Hypothalamus (tissue), 51 donors: Measurements from ENCODE around the gene ARHGEF37.
"Not testable (repeated sequence)": the region's sequence is repeated elsewhere in the genome, so short reads cannot be mapped to it uniquely, and the experiment has no call there.

Experiments used
- DNase-seq, 51 donors: peaks; one replicate each; lab custom pipeline; 2025; lab: John Stamatoyannopoulos, UW

Gene ARHGEF37

GRCh38 chr5:149598234-149598633 is 16.9 kb downstream of the ARHGEF37 start:
- DNase-seq, result not testable (repeated sequence)

- no peak for DNase-seq
Measured at GRCh38 chr5:149598966-149599365, 17.7 kb downstream of the ARHGEF37 start.

GRCh38 chr5:149599375-149599774 is 18.1 kb downstream of the ARHGEF37 start:
- DNase-seq, result no peak

GRCh38 chr5:149600932-149601331 is 19.6 kb downstream of the ARHGEF37 start:
- no peak for DNase-seq

GRCh38 chr5:149603210-149603609 is 21.9 kb downstream of the ARHGEF37 start:
- no peak for DNase-seq

GRCh38 chr5:149603920-149604319 is 22.6 kb downstream of the ARHGEF37 start:
- no peak for DNase-seq

- no peak for DNase-seq
Measured at GRCh38 chr5:149604321-149604720, 23.0 kb downstream of the ARHGEF37 start.

- no peak for DNase-seq
Measured at GRCh38 chr5:149605354-149605997, 24.2 kb downstream of the ARHGEF37 start.

- no peak for DNase-seq
Measured at GRCh38 chr5:149605998-149606724, 24.9 kb downstream of the ARHGEF37 start.

- no peak for DNase-seq
Measured at GRCh38 chr5:149608936-149609545, 27.7 kb downstream of the ARHGEF37 start.

- no peak for DNase-seq
Measured at GRCh38 chr5:149609640-149610219, 28.4 kb downstream of the ARHGEF37 start.

GRCh38 chr5:149610589-149611255 is 29.4 kb downstream of the ARHGEF37 start:
- no peak for DNase-seq

GRCh38 chr5:149611326-149611725 is 30.0 kb downstream of the ARHGEF37 start:
- DNase-seq, result peak in 3 of 51 donors; percentile 4 to 7 (median 6)

GRCh38 chr5:149614034-149614907 is 33.0 kb downstream of the ARHGEF37 start:
- no peak for DNase-seq

- no peak for DNase-seq
Measured at GRCh38 chr5:149615976-149616375, 34.7 kb downstream of the ARHGEF37 start.

- no peak for DNase-seq
Measured at GRCh38 chr5:149616727-149617285, 35.5 kb downstream of the ARHGEF37 start.

GRCh38 chr5:149617760-149618306 is 36.5 kb downstream of the ARHGEF37 start:
- no peak for DNase-seq

- peak in 17 of 51 donors; percentile 6 to 60 (median 33) for DNase-seq
Measured at GRCh38 chr5:149618581-149619248, 37.4 kb downstream of the ARHGEF37 start.
